Effector memory CD8-positive, alpha-beta T cell (primary cell): ENCODE results near the gene ABLIM3.

Source experiments
- ATAC-seq: fragments of 150-1000 bp; cut with Tn5 transposase; replicated peaks from 2 replicates; pipeline ENCODE4 v1.10.0; 2021; ENCODE audit warnings: mild to moderate bottlenecking, moderate library complexity
- DNase-seq, 3 experiments: peaks; one replicate each; pipeline ENCODE4 v3.0.0; 2021
- H3K27ac Mint-ChIP-seq, 2 donors: one replicate each; pipeline ENCODE4 v1.8.0; 2022; ENCODE audit warnings: mild to moderate bottlenecking in 2 of 2, mixed read lengths in 2 of 2, moderate library complexity in 2 of 2
- H3K27me3 Mint-ChIP-seq, 2 donors: one replicate each; pipeline ENCODE4 v1.8.0; 2022; ENCODE audit warnings: mixed read lengths in 2 of 2
- H3K36me3 Mint-ChIP-seq: one replicate; pipeline ENCODE4 v1.8.0; 2022; ENCODE audit warnings: mild to moderate bottlenecking, moderate library complexity, mixed read lengths; ENCODE audit not compliant: insufficient read depth
- H3K4me1 Mint-ChIP-seq, 2 donors: one replicate each; pipeline ENCODE4 v1.8.0; 2022; ENCODE audit warnings: low read depth in 2 of 2, mixed read lengths in 2 of 2
- H3K4me3 Mint-ChIP-seq, 2 donors: one replicate each; pipeline ENCODE4 v1.8.0; 2022; ENCODE audit warnings: mild to moderate bottlenecking in 2 of 2, mixed read lengths in 2 of 2, moderate library complexity in 2 of 2
- H3K9me3 Mint-ChIP-seq, 2 donors: one replicate each; pipeline ENCODE4 v1.8.0; 2022; ENCODE audit warnings: mixed read lengths in 2 of 2

Gene ABLIM3

DNA sequence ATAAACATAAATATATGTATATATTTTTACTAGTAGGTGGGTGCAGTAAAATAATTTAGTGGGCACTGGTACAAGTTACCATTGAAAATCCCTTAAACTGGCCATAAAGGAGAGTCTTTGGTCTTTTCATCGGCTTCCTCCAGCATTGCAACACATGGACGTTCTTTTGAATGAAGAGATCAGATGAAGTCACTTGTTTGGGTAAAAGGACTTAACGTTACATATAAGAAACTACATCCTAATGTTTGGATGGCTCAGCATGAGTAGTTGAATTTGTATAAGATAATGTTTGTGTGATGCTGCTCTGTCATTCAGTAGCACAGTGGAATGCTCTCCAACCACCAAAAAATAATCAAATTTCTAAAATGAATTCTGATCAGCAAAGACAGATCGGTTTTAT is 161.9 kb downstream of the ABLIM3 start:
- H3K36me3 Mint-ChIP-seq, result no peaks in the 10 kb centered on the region
- peaks cover 23 to 67% of the 10 kb centered on the region in 2 donors for H3K27me3 Mint-ChIP-seq

DNA sequence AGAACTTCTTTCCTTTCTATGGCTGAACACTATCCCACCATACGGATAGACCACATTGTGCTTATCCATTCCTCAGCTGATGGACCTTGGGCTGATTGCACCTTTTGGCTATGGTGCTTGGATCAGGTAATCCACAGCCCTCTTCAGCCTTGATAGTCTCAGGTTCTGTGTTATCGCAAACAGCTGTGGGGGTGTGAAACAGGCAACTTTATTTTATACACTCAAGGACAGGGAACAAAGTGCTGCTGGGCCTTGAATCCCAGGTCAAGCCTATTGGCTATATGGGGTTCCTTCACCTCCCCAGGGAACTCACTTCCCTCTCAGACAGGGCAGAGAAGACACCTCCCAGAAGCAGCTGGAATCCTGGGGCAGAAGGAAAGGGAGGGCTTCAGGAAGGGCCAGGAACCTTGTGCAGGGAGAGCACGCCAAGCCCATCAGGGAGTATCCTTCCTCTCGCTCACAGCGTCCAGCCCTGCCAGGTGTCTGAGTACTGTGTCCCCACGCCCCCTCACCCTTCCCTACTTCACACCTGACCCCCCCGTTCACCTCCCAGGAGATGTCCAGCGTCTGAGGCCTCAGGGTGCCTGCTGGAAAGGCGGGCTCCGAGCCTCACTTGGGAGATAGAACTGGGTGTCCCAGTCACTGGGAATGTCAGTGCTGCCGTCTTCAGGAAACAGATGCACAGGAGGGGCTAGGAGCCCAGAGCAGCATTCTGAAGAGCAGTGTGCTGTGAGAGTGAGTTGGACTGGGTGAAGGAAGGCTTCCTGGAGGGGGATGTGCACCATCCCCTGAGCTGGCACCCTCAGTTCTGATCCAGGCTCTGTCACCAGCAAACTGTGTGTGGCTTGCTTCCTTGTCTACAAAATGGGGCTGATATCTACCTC is 163.1 kb downstream of the ABLIM3 start:
- H3K27ac Mint-ChIP-seq, result no peak overlapping the region

More for the DNA sequence above, 161.9 kb downstream of the ABLIM3 start:
- Mint-ChIP-seq H3K27ac (no peak overlapping the region), H3K4me1 (no peaks in the 10 kb centered on the region), H3K4me3 (no peak overlapping the region), H3K9me3 (no peaks in the 10 kb centered on the region)
- ATAC-seq (no peak), DNase-seq (no peak)

DNA sequence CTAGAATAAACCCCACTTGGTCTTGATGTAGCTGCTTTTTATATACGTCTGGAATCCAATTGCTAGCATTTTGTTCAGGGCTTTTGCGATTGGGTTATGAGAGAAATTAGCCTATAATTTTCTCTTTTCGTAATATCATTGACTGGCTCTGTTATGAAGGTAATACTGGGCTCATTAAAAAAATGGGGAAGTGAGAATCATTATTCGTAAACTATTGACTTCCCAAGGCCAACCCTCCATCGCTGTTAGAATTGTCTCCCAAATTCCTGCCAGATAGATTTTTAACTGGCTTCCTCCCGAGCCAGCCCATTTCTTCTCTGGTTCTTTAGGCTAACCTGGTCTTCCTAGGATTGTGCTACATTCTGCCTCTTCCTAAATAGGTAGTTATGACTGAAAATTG is 168.1 kb downstream of the ABLIM3 start:
- Mint-ChIP-seq H3K4me3 (no peak overlapping the region), H3K27ac (no peak overlapping the region), H3K27me3 (peaks cover 11 to 32% of the 10 kb centered on the region in 2 donors), H3K4me1 (no peaks in the 10 kb centered on the region), H3K9me3 (no peaks in the 10 kb centered on the region), H3K36me3 (no peaks in the 10 kb centered on the region)
- no peak for ATAC-seq
- no peak for DNase-seq

More for the DNA sequence above, 163.1 kb downstream of the ABLIM3 start:
- peaks cover 16 to 56% of the 10 kb centered on the region in 2 donors for H3K27me3 Mint-ChIP-seq
- no peaks in the 10 kb centered on the region for H3K9me3 Mint-ChIP-seq
- H3K4me3 Mint-ChIP-seq, result no peak overlapping the region
- no peak for DNase-seq
- H3K4me1 Mint-ChIP-seq, result no peaks in the 10 kb centered on the region
- no peaks in the 10 kb centered on the region for H3K36me3 Mint-ChIP-seq
- no peak for ATAC-seq
